ENCODE data around the gene FBXL16.

GRCh38 chr16:704552-705380 is 835 bp downstream of the FBXL16 start:
- no peak for TF ChIP-seq CTCF (IDR thresholded peaks at IDR 0.05)
- no peak for TF ChIP-seq POLR2A (IDR thresholded peaks at IDR 0.05)

All from esophagus squamous epithelium (tissue), 4 donors.